HG03342 (cell line): ENCODE results near the gene ACSBG1.
"Not testable (repeated sequence)": the region's sequence is repeated elsewhere in the genome, so short reads cannot be mapped to it uniquely, and the experiment has no call there.

Source experiments
- ATAC-seq: cut with Tn5 transposase; IDR thresholded peaks from one replicate; pipeline ENCODE4 v1.9.1; 2021; ENCODE audit warnings: mild to moderate bottlenecking, moderate library complexity; ENCODE audit not compliant: unreplicated experiment

ACSBG1 gene

DNA sequence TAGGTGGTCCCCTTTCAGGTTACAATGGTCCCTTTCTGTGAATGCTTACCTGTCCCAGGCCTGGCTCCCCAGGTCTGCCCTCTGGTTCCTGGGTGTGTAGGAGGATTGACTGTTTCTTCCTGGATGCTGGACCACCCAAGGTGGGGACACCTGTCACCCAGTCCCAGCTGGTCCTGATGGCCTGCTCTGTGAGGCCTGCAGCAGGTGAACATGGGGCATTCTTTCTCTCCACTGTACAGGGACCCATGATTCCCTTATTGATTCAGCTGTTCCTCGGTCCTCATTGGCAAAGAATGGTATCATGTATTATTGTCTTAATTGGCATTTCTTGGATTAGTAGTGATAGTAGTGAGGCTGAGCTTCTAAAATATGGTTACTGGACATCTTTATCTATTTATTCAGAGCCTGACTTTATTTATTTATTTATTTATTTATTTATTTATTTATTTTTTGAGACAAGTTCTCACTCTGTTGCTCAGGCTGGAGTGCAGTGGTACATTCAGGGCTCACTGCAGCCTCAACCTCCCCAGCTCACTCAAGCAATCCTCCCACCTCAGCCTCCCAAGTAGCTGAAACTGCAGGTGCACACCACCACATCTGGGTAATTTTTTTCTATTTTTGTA lies 21.2 kb upstream of the ACSBG1 start:
- ATAC-seq = no peak

DNA sequence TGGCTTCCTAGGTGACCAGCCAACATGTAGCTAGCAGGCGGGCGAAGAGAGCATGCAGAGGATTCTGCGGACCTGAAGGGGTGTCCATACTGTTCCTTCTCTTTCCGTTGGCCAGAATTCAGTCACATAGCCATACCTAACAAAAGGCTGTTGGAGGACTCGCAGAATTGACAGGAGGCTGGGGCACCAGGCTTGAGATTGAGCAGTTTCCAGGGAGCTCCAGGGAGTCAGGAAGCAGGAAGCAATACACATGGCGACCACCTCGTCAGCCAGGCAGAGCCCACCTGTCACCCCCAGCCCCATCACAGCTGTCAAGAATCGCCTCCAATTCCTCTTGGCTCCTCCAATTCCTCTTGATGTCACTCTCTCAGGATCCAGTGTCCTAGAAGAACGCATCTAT lies 16.8 kb upstream of the ACSBG1 start:
- no peak for ATAC-seq

- no peak for ATAC-seq
Observed at GRCh38 chr15:78249131-78249530, 14.8 kb upstream of the ACSBG1 start.

DNA sequence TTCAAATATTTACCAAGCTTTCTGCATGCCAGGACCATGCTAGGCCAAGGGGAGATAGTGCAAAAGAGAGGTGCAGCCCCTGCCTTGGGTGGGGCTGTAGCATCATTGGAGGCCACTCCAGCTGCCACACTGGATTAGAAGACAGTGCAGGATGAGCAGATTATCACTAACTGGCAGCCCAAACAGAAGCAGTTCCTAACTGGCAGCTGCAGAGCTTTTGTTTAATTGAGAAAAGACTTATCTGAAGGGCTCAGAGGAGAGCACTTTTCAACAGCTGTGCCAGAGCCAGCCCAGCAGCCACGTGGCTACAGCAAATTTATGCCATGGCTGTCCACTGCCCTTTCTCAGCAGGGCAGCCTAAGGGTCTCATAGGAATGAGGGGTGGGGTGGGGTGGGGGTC lies 13.5 kb upstream of the ACSBG1 start:
- no peak for ATAC-seq

GRCh38 chr15:78245976-78246620 lies 11.7 kb upstream of the ACSBG1 start:
- ATAC-seq = not testable (repeated sequence)

DNA sequence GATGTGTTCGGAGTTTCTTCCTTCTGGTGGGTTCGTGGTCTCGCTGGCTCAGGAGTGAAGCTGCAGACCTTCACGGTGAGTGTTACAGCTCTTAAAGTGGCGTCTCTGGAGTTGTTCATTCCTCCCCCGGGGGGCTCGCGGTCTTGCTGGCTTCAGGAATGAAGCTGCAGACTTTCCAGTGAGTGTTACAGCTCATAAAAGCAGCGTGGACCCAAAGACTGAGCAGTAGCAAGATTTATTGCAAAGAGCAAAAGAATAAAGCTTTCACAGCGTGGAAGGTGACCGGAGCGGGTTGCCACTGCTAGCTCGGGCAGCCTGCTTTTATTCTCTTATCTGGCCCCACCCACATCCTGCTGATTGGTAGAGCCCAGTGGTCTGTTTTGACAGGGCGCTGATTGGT lies 11.0 kb upstream of the ACSBG1 start:
- not testable (repeated sequence) for ATAC-seq

DNA sequence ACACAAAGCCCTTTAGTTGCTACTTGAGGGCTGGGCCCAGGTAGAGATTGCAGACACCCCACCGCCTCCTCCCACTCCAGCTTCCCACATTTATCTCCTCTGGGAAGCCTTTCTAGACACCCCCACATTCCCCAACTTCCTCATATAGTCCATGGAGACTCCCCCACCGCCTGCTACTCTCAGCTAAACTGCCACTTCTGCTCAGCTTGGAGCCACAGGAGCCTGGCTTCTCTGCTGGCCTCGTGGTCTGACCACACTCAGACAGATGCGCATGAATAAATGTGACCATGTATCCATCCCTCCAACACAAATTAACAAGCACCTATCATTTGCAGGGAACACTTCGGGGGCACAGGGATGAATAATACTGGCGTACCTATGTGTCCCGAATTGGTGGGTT lies 10.5 kb upstream of the ACSBG1 start:
- ATAC-seq = no peak

- ATAC-seq = no peak
Observed at GRCh38 chr15:78244101-78244500, 9.7 kb upstream of the ACSBG1 start.

DNA sequence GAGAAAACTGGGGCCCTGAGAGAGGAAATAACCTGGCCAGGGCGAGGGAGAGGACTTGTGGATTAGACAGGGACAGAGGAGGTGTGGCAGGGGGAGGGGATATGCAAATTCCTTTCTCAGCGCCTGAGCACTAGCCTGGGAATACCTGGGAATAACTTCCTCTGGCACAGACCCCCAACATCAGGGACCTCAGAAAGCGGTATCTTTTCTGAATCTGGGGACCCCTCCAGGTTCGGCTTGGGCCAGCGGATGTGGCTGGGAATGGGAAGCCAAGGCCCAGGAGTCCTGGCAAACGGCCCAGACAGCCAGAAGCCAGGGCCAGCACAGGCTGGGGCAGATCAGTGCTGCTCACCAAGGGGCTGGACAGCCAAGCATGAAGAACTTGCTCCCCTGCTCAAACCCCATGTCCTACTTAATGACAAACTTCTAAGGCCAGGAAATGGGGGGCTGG lies 9.2 kb upstream of the ACSBG1 start:
- ATAC-seq = no peak

DNA sequence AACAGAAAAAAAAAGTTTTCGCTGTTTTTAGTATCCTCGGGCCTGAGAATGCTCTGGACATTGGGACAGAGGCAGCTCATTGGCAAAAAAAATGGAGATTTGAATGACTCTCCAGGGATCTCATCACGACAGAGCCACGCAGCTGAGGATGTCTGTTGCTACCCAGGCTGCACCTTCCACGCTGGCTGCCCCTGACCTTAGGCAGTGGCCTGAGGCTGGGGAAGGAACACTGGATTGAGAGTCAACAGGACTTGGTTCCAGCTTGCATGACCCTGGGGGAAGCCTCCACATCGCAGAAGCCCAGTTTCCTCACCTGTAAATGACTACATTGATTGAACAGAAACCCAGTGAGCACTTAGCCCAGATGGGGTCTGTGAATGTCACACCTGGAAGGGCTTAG lies 8.7 kb upstream of the ACSBG1 start:
- no peak for ATAC-seq

DNA sequence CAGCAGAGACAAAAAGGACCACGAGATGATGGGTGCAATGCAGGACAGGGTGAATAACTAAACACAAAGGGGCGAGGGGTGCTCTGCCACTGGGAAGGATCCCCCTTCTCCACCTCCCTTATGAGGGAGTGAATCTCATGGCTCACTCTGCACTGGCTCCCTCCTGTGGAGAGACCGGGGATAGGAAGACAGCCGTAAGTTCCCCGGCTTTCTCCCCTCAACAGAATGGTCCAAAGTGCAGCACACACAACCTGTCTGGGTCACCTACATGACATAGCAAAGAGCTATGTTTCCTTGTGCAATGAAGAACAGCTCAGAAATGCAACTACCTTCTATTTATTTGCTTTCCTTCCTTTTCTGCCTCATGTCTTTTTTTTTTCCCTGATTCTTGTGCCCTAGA lies 7.8 kb upstream of the ACSBG1 start:
- no peak for ATAC-seq

GRCh38 chr15:78241017-78241416 lies 6.7 kb upstream of the ACSBG1 start:
- peak; percentile 52 for ATAC-seq

DNA sequence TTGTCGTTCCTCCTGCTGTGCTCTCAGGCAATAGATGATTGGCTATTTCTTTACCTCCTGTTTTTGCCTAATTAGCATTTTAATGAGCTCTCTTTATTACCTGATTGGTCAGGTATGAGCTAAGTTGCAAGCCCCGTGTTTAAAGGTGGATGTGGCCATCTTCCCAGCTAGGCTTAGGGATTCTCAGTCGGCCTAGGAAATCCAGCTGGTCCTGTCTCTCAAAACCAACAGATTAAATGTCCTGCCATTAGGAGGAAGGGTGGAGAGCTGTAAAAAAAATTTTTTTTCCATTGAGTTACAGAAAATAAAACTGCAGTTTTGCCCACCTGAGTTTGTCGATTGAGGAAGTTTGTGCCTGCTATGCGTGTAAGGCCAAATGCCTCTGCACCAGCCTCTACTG lies 5.4 kb upstream of the ACSBG1 start:
- no peak for ATAC-seq

- no peak for ATAC-seq
Observed at GRCh38 chr15:78237146-78237545, 2.8 kb upstream of the ACSBG1 start.

DNA sequence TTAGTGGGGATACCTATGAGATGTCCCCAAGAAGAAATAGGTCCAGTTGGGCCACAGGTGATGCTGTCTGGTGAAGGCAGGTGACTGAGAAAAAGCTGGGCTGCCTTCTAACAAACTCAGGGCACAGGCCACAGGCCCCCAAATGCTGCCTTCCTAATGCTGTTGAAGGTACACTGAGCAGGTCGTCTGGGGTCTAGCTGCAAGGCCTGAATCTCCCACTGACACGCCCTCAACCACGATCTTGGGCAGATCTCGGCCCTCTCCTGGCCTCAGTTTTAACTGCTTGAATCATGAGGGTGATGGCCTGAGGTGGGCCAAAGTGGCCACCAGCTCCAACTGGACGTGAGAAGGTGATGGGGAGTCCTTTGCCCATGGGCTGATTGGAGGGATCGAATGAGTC lies 2.1 kb upstream of the ACSBG1 start:
- ATAC-seq = no peak

- ATAC-seq = no peak
Observed at GRCh38 chr15:78233496-78233895, 869 bp downstream of the ACSBG1 start.

GRCh38 chr15:78232951-78233350 lies 1.4 kb downstream of the ACSBG1 start:
- ATAC-seq = no peak

- ATAC-seq = no peak
Observed at GRCh38 chr15:78229431-78230406, 4.6 kb downstream of the ACSBG1 start.

GRCh38 chr15:78228356-78228996 lies 5.9 kb downstream of the ACSBG1 start:
- ATAC-seq = no peak

DNA sequence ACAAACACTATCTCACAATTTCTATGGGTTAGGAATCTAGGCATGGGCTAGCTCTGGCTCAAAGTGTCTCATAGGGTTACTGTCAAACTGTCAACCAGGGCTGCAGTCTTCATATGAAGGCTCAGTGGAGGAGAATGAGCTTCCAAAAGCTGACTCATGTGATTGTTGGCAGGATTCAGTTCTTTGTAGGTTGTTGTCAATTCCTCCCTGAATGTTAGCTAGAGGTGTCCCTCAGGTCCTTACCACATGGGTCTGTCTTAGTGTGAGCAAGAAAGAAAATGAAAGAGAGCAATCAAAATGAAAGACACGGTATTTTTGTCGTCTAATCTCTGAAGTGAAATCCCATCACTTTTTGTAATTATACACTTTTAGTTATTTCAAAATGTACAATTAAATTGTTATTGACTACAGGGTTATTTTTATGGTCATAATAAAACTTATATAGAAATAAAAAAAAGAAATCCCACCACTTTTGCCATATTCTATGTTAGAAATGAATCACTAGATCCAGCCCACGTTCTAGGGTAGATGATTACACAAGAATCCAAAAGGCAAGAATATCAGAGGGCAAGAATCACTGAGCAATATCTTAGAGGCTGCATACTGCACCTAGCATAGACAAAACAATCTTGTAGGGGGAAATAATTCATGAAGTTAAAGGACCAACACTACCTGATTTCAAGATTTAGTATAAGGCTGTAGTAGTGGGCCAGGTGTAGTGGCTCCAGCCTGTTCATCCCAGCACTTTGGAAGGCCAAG lies 8.4 kb downstream of the ACSBG1 start:
- peak; percentile 63 for ATAC-seq

- no peak for ATAC-seq
Observed at GRCh38 chr15:78224023-78224411, 10.3 kb downstream of the ACSBG1 start.
